Testis (tissue), 2 donors: ENCODE measurements around the gene CCL1.

Experiments
- POLR2A ChIP-seq: fragments of 450-650 bp; IDR thresholded peaks from one replicate; pipeline ENCODE4 v1.6.1; 2017; ENCODE audit warnings: antibody characterized with exemption, mild to moderate bottlenecking, moderate library complexity
- TF ChIP-seq, protein P1 (sequence below), 3 experiments: fragments of 450-650 bp in 2 of 3; fragments of 200-600 bp in 1 of 3; sonication (generic) in 1 of 3; IDR thresholded peaks; one replicate each; pipeline ENCODE4 v1.5.1; 2016 to 2019; ENCODE audit warnings: antibody characterized with exemption in 3 of 3, mild to moderate bottlenecking in 2 of 3, moderate library complexity in 1 of 3

DNA sequence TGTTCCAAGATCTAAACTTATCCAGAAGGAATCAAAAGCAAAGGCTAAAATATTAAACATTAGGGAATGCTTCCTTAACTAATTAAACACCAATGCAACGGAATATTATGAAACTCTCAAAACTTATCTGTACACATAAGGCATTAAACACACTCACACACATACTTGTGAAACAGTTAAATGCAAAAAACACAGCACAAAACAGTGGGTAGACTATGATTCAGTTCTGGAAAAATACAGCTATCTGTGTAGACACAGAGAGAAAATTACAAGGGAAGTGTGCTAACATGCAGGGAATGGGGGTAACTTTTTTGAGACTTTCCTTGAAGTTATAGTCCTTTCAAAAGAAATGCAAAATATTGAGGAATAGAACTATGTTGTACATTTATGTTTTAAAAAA lies 36.7 kb upstream of the CCL1 start:
- TF ChIP-seq POLR2A, result no peak
- TF ChIP-seq, protein P1, sequence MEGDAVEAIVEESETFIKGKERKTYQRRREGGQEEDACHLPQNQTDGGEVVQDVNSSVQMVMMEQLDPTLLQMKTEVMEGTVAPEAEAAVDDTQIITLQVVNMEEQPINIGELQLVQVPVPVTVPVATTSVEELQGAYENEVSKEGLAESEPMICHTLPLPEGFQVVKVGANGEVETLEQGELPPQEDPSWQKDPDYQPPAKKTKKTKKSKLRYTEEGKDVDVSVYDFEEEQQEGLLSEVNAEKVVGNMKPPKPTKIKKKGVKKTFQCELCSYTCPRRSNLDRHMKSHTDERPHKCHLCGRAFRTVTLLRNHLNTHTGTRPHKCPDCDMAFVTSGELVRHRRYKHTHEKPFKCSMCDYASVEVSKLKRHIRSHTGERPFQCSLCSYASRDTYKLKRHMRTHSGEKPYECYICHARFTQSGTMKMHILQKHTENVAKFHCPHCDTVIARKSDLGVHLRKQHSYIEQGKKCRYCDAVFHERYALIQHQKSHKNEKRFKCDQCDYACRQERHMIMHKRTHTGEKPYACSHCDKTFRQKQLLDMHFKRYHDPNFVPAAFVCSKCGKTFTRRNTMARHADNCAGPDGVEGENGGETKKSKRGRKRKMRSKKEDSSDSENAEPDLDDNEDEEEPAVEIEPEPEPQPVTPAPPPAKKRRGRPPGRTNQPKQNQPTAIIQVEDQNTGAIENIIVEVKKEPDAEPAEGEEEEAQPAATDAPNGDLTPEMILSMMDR (IDR thresholded peaks at IDR 0.05), result no peak
